CD4-positive, alpha-beta T cell treated with Interleukin-15 for 4 hours (primary cell): ENCODE results near the gene NPC1L1.

Source experiments
- DNase-seq: peaks from one replicate; pipeline ENCODE4 v3.0.0-alpha.2; 2020; ENCODE audit warnings: low spot score

NPC1L1 gene

GRCh38 chr7:44537442-44537841 lies 3.7 kb downstream of the NPC1L1 start:
- no peak for DNase-seq

GRCh38 chr7:44536090-44536489 lies 5.0 kb downstream of the NPC1L1 start:
- DNase-seq = no peak

GRCh38 chr7:44535348-44536064 lies 5.6 kb downstream of the NPC1L1 start:
- DNase-seq = no peak

- peak; percentile 40 for DNase-seq
These were observed 6.6 kb downstream of the NPC1L1 start for GRCh38 chr7:44534501-44534900.

- no peak for DNase-seq
These were observed 7.0 kb downstream of the NPC1L1 start for GRCh38 chr7:44534087-44534486.

GRCh38 chr7:44533301-44534055 lies 7.7 kb downstream of the NPC1L1 start:
- no peak for DNase-seq

GRCh38 chr7:44531421-44532380 lies 9.4 kb downstream of the NPC1L1 start:
- no peak for DNase-seq

- no peak for DNase-seq
These were observed 10.1 kb downstream of the NPC1L1 start for GRCh38 chr7:44530990-44531389.

- no peak for DNase-seq
These were observed 16.2 kb downstream of the NPC1L1 start for GRCh38 chr7:44524811-44525388.

- no peak for DNase-seq
These were observed 18.8 kb downstream of the NPC1L1 start for GRCh38 chr7:44522315-44522714.

- no peak for DNase-seq
These were observed 19.6 kb downstream of the NPC1L1 start for GRCh38 chr7:44521347-44522095.

- DNase-seq = no peak
These were observed 20.6 kb downstream of the NPC1L1 start for GRCh38 chr7:44520574-44520973.

GRCh38 chr7:44519546-44519945 lies 21.6 kb downstream of the NPC1L1 start:
- DNase-seq = no peak

GRCh38 chr7:44518761-44519160 lies 22.4 kb downstream of the NPC1L1 start:
- DNase-seq = no peak

- DNase-seq = no peak
These were observed 24.0 kb downstream of the NPC1L1 start for GRCh38 chr7:44517175-44517574.

- DNase-seq = no peak
These were observed 25.4 kb downstream of the NPC1L1 start for GRCh38 chr7:44515590-44516268.

GRCh38 chr7:44512736-44513135 lies 28.4 kb downstream of the NPC1L1 start:
- no peak for DNase-seq

- no peak for DNase-seq
These were observed 29.2 kb downstream of the NPC1L1 start for GRCh38 chr7:44511863-44512468.

GRCh38 chr7:44511236-44511635 lies 29.9 kb downstream of the NPC1L1 start:
- DNase-seq = no peak

GRCh38 chr7:44508328-44509030 lies 32.7 kb downstream of the NPC1L1 start:
- no peak for DNase-seq
